ENCODE results near the gene TMEM214. TPM values are rescaled to one million over a fixed set of nuclear protein-coding genes. Genes with fewer than 3 reads are reported as not detected.
A peak's percentile ranks its signal among the peaks of the same experiment; 100 is the strongest.

The TMEM214 gene
- total RNA-seq, 2 donors from 2014 or later, result 76.6 to 121 TPM

DNA sequence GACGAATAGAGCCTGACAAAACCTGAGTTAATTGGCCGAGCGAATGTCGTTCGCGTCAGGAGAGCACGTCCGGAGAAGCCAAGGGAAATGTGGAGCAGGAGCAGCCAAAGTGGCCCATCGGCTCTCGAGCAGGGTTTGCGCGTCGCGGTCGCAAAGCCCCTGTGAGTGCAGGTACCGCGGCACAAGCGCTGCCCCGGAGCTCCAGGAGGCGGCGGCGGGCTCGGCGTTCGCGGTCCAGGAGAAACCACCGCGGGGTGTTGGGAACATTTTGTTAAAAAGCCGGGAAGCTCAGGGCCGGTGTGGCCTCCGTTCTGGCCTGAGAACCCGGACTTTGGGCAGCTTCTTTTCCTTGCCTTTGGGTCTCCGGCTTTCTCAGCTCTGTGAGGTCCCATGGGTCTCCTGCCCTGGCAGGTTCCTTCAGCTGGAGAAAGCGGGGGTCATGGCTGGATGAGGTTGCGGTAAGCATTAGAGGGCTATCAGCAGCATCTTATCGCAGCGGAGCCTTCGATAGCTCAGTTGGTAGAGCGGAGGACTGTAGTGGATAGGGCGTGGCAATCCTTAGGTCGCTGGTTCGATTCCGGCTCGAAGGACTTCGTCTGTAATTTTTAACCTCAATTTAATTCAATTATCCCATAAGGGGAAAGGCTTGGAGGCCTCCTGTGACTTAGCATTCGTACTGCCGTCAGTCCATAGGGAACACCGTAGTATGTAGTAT, 17.7 kb downstream of the TMEM214 start:
- intact Hi-C loops (cut with DNase I), result no loop called here
- Histone ChIP-seq H3K9ac (ENCODE audit: low read depth in 2 of 2, low read length in 2 of 2) (peak overlapping the region; percentile 70 to 89), H3K27ac (peak overlapping the region; percentile 90), H3K27me3 (no peaks in the 10 kb centered on the region), H3K9me3 (no peaks in the 10 kb centered on the region), H3K4me1 (peaks cover 7% of the 10 kb centered on the region), H3K4me3 (peak overlapping the region; percentile 85), H3K36me3 (no peaks in the 10 kb centered on the region)
- DNase-seq, result peak; percentile 97
- TF ChIP-seq, protein P1, sequence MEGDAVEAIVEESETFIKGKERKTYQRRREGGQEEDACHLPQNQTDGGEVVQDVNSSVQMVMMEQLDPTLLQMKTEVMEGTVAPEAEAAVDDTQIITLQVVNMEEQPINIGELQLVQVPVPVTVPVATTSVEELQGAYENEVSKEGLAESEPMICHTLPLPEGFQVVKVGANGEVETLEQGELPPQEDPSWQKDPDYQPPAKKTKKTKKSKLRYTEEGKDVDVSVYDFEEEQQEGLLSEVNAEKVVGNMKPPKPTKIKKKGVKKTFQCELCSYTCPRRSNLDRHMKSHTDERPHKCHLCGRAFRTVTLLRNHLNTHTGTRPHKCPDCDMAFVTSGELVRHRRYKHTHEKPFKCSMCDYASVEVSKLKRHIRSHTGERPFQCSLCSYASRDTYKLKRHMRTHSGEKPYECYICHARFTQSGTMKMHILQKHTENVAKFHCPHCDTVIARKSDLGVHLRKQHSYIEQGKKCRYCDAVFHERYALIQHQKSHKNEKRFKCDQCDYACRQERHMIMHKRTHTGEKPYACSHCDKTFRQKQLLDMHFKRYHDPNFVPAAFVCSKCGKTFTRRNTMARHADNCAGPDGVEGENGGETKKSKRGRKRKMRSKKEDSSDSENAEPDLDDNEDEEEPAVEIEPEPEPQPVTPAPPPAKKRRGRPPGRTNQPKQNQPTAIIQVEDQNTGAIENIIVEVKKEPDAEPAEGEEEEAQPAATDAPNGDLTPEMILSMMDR (IDR thresholded peaks at IDR 0.05), result peak; percentile 37

DNA sequence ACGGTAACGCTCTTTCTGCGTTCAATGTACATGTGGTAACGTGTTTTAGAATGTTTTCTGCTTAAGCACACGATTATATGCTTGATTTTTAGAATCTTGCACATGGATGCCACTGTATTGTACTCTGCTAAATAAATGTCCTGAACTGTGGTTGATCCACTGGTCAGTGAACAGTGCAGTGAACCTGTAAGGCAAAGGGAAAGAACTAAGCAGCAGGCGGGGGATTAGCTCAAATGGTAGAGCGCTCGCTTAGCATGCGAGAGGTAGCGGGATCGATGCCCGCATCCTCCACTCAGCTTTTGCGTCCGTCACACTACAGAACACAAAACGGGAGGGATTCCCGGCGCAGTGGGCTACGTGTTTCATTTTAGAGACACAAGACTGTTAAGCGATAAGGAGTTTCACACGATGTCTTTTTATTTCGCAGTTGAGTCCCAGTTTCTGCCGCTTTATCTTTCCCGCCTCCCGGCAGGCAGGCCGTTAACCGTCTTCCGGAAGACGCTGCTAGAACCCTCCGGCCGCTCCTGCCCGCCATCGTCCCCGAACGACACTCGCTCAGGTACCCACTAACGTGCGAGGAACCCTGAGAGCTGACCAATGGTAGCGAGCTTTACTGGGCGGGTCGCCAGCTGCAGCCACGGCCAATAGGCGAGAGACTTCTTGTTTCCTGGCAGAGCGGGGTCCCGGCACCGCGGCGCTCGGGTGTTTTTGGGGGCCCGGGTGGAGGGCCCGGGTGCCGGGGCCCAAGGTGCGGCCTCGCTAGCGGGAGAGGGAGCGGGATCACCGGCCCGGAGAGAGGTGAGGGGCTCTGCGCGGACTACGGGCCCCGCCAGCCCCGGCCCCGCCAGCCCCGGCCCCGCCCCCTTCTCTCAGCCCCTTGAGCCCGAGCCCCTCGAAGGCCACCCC, 18.5 kb downstream of the TMEM214 start, which contains the start of gene AGBL5:
TSS of gene AGBL5 (plus strand) at position 673 of the 906 bp plus-strand sequence. CDS start 1,291 bp downstream, outside the sequence.
- Histone ChIP-seq H3K27me3 (no peaks in the 10 kb centered on the region), H3K36me3 (no peaks in the 10 kb centered on the region), H3K4me3 (peak within 1 kb of the TSS; percentile 85), H3K27ac (peak within 1 kb of the TSS; percentile 90), H3K9me3 (no peaks in the 10 kb centered on the region), H3K4me1 (peaks cover 7% of the 10 kb centered on the region), H3K9ac (ENCODE audit: low read depth in 2 of 2, low read length in 2 of 2) (peak within 1 kb of the TSS; percentile 70 to 89)
- TF ChIP-seq, protein P1 (IDR thresholded peaks at IDR 0.05), result no peak
- intact Hi-C loops (cut with DNase I), result no loop called here
- DNase-seq, result peak; percentile 97

DNA sequence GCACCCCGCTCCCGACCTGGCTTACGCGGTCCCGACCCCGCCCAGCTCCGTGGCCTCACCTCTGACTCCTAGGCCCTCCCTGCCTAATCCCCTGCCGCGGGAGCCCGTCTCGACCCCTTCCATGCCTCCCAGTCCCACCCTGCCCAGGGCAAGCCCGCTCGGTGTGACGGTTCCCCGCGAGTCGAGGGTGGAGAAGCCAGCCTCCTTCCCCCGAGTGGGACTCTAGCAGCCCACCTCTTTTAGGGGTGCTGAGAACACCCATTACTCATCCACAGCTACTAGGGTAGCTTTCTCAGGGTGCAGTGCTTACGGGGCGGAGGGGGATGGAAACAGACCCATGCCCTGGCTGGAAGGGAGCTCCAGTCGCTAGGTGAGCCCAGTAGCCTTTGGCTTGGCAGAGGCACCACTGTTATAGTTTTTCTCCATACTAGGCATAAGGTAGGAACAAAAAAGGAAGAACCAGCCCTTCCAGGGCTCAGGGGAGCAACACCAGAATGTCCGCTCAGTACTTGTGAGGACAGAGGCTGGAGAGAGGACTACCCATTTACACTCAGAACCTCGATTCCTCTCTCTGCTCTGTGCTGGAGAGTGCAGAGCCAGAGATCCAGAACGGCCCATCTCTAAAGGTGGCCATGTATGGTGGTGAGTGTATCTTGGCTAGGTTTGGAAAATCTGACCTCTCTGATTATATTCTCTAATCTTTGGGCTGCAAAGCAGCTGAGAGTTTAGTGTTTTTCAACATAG, 19.3 kb downstream of the TMEM214 start:
- Histone ChIP-seq H3K27ac (peak overlapping the region; percentile 90), H3K4me3 (peak overlapping the region; percentile 85), H3K9ac (ENCODE audit: low read depth in 2 of 2, low read length in 2 of 2) (peak overlapping the region; percentile 70 to 89), H3K36me3 (no peaks in the 10 kb centered on the region), H3K4me1 (peaks cover 7% of the 10 kb centered on the region), H3K9me3 (no peaks in the 10 kb centered on the region), H3K27me3 (no peaks in the 10 kb centered on the region)
- TF ChIP-seq, protein P1 (IDR thresholded peaks at IDR 0.05), result no peak
- peak; percentile 52 for DNase-seq
- intact Hi-C loops (cut with DNase I), result no loop called here

DNA sequence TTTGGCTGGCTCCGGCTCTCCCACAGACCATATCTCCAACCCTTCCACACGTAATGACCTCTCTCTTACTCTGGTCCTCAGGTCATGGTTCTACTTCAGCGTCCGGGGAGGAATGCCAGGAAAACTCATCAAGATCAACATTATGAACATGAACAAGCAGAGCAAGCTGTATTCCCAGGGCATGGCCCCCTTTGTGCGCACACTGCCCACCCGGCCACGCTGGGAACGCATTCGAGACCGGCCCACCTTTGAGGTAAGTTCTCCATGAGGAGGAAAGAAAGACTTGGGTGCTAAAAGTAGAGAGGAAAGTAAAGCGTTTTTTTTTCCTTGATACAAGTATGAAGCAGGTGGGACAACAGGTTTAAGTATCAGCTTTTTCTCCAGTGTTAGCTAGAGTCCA, 20.6 kb downstream of the TMEM214 start:
- Histone ChIP-seq H3K36me3 (no peaks in the 10 kb centered on the region), H3K27ac (no peak overlapping the region), H3K4me1 (peaks cover 7% of the 10 kb centered on the region), H3K4me3 (no peak overlapping the region), H3K27me3 (no peaks in the 10 kb centered on the region), H3K9me3 (no peaks in the 10 kb centered on the region), H3K9ac (ENCODE audit: low read depth in 2 of 2, low read length in 2 of 2) (no peak overlapping the region)
- intact Hi-C loops (cut with DNase I), result no loop called here
- TF ChIP-seq, protein P1 (IDR thresholded peaks at IDR 0.05), result no peak
- DNase-seq, result no peak

DNA sequence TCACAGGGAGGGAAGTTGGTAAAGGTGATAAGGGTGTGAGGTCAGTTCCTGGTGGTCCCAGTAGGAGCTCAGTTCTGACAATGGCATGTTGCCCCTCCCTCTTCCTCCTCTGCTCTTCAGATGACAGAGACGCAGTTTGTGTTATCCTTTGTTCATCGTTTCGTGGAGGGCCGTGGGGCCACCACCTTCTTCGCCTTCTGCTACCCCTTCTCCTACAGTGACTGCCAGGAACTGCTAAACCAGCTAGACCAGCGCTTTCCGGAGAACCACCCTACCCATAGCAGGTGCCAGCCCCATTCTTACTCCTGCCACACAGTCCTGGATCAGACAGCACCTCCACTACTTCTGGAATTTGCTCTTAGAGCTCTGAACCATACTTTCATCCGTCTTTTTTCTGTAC, 21.0 kb downstream of the TMEM214 start:
- H3K4me3 ChIP-seq, result no peak overlapping the region
- H3K27me3 ChIP-seq, result no peaks in the 10 kb centered on the region
- TF ChIP-seq, protein P1 (IDR thresholded peaks at IDR 0.05), result no peak
- H3K36me3 ChIP-seq, result no peaks in the 10 kb centered on the region
- no peaks in the 10 kb centered on the region for H3K9me3 ChIP-seq
- no peak overlapping the region for H3K9ac ChIP-seq (ENCODE audit: low read depth in 2 of 2, low read length in 2 of 2)
- no peak for DNase-seq
- H3K27ac ChIP-seq, result no peak overlapping the region
- peaks cover 7% of the 10 kb centered on the region for H3K4me1 ChIP-seq
- intact Hi-C loops (cut with DNase I), result no loop called here
